HG03565 (cell line): ENCODE measurements around the gene PRKN.

Source experiments
- ATAC-seq: cut with Tn5 transposase; IDR thresholded peaks from one replicate; pipeline ENCODE4 v1.9.1; 2021; ENCODE audit warnings: mild to moderate bottlenecking, moderate library complexity; ENCODE audit not compliant: unreplicated experiment

Gene PRKN

DNA sequence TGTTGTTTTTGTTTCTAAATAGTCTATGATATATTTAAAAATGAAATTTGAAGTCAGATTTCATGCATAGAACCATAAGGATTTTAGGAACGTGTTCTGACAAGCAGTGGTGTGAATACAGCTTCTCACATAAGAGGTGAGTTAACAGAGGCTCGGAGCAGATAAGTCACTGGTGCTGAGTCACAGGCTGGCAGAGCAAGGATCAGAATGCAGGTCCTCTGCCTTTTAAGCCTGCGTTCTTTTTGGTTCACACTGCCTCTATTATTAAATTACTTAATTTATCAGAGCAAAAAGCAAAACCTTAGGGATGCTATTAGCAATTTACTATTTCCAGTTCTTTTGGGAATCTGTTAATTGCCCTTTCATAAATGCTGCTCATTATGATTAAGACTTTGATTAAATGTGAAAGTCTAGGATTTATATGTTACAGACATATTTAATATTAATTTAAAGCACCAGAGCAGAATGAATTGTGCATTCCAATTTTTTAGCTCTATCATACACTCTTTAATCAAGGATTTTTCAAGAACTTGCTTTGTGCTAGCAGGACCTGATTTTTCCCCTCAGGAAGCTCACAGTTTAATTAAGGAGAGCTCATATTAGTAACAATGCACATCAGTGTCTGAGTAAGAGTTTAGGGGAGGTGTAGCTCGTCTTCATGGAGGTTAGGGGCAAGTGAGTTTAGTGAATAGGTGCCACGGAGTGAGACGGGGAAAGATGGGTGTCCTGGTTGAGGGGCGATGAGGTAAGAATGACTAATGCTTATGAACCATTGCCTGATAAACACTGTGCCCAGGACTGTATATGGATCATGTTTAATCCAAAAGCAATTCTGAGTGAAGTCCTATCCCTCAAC, 1241.0 kb downstream of the PRKN start:
- ATAC-seq, result no peak

DNA sequence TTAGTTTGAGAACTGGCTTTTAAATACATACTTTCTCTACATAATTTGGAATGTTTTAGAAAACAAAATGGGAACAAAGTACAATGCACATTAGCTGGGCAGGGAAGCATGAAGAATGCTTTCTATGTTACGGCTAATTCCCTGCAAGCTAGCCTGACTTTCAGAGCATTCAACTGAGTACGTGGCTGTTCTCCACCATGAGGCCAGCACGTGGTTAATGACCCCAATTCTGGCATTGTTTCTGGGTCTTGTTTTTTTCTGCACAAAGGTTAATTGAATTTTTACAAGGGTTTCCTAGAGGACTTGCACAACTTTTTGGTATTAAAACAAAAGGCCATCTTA, 1245.1 kb downstream of the PRKN start:
- ATAC-seq, result no peak

GRCh38 chr6:161481786-161482516, 1245.6 kb downstream of the PRKN start:
- ATAC-seq, result no peak

DNA sequence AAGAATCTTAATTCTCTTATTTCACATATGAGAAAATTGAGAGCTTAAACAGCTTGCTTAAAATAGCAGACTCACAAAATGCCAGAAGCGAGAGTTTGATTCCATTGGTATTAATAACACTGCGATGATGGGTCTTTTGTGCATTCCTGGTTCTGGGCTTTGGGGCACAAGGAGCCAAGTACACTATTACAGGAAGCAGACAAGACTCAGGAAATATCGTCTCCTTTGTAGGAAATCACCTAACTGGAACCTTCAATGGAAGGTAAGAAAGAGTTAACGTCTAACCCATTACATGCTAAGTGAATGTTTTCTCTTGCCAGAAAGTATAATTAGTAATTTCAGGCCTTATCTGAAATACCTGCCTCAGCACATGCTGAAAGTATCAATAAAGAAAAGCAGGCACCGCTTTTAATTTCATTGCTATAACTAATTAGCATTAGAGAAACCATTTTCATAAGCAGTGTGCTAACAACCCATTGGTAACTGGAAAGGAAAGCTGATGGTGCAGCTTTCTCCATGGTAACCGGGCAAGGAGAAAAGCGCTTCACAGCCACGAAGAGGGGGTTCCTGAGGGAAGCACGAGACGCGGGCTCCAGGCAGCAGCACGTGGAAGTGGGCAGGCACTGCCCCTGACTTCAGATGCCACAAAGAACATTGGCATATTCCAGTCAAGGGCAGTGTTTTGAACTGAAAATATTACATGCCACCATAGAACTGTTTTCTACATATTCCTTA, 1247.0 kb downstream of the PRKN start:
- no peak for ATAC-seq

GRCh38 chr6:161479376-161479775, 1248.2 kb downstream of the PRKN start:
- no peak for ATAC-seq

DNA sequence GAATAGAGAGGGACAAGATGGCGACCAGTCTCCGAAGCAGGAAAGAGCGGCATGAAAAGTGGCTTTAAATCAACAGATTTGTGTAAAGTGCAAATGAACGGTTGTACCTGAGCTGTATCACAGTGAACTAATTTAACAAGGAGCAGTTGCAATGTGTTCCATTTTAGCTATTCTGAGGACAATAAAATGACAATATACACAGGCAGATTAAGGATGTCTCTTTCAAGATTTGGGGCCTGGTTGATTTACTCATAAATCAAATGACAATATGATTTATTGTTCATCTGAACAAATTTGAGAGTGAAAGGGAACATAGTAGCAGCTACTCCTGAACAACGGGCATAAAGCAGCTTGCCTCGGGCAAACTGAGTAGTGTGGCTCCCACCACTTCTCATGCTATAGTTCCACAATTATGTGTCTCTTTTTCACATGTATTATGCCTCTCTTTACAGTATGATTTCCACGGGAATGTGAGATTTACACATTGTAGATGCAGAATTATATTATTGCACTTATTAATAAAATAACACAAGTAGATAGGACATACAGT, 1249.6 kb downstream of the PRKN start:
- no peak for ATAC-seq

DNA sequence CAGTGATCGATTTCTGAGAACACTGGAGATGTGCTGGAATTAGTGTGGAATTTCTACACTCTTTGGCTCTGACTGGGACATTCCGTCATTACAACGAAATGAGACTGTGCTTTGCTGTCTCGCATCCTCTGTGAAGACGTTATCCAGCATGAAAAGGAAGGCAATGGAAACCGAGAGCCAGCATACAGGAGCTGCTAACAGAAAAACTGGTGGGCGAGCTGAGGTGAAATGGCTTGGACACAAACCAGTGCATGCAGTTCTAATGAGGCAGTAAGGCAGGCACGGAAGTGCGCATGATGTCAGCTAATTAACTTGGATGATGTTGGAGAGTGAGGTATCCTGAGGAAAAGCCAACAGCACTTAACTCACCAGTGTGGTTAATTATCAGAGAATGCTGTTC, 1250.9 kb downstream of the PRKN start:
- no peak for ATAC-seq

- no peak for ATAC-seq
Measured at GRCh38 chr6:161465403-161465802, 1262.2 kb downstream of the PRKN start.

- ATAC-seq, result no peak
Measured at GRCh38 chr6:161463071-161463470, 1264.5 kb downstream of the PRKN start.

DNA sequence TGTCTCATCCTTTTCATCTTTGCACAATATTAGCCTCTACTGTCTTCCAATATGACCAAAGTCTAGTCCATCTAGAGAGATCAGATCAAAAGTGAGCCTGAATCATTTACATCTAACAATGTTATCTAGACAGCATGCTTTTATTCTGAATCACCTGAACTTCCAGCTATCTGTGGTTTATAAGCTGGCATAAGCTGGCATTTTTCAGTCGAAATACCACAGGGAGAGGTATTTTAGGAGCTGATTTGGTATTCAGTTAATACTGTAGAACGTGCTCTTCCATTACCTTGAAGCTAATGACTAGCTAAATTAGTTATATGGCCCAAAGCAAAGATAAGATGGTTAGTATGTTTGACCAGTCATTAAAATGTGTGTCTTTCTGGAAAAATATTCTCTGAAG, 1265.4 kb downstream of the PRKN start:
- ATAC-seq, result no peak

DNA sequence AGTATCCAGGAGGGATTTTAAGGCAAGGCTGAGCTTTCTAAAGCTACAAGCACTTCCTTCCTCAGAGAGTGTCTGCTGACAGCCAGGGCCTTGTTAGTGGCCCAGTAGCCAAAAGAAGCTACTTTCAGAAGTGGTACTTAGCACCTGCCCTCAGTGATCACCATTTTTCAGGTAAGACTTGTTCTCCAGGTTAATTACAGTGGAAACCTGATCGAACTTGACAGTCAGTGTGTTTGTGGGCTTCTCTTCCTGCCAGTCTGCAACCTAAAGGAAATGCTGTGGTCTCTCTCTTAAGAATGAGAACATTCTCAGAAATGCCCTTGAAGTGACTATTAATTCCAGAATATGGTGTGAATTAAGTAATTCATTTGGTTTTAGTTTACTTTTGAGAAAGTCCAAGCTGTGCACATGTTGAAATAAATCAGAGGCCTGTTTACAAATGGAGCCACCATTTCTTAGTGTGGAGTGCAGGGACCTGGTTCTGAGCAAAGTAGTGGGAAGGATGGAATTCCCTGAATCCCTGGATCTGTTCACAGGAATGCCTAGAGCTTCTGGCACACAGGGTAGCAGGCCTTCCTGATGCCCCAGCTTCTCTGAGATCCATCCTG, 1268.5 kb downstream of the PRKN start:
- ATAC-seq, result no peak

- no peak for ATAC-seq
Measured at GRCh38 chr6:161458201-161458951, 1269.2 kb downstream of the PRKN start.

DNA sequence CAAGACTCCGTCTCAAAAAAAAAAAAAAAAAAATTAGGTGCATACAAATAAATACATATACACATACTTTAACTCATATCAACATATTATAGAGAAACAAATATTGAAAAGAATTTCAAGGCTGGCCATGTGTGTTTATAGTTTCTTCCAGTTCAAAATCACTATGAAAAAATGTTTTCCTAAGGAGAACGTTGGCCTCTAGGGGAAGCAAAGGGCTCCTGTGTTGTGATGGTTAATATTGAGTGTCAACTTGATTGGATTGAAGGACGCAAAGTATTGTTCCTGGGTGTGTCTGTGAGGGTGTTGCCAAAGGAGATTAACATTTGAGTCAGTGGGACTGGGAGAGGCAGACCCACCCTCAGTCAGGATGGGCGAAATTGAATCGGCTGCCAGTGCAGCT, 1271.7 kb downstream of the PRKN start:
- no peak for ATAC-seq

- no peak for ATAC-seq
Measured at GRCh38 chr6:161453558-161453957, 1274.0 kb downstream of the PRKN start.

DNA sequence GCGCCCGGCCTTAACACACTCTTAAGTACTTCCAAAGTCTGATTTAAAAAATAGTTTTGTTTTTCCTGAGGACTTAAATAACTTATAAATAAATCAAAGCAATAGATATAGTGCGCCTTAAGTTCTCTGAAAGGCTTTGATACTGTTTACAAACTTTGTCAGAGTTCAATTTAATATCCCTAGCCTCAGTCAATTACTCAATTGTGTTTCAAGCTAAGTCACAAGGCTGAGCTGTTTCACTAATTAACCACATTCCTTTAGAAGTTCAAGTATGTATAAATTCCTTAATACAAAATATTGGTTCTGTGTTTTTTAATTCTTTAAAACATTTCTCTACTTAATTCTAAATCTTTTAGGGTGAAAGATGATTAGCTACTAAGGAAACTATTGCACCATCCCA, 1275.3 kb downstream of the PRKN start:
- ATAC-seq, result no peak

GRCh38 chr6:161449521-161449920, 1278.0 kb downstream of the PRKN start:
- ATAC-seq, result no peak

- no peak for ATAC-seq
Measured at GRCh38 chr6:161446949-161447348, 1280.6 kb downstream of the PRKN start.

DNA sequence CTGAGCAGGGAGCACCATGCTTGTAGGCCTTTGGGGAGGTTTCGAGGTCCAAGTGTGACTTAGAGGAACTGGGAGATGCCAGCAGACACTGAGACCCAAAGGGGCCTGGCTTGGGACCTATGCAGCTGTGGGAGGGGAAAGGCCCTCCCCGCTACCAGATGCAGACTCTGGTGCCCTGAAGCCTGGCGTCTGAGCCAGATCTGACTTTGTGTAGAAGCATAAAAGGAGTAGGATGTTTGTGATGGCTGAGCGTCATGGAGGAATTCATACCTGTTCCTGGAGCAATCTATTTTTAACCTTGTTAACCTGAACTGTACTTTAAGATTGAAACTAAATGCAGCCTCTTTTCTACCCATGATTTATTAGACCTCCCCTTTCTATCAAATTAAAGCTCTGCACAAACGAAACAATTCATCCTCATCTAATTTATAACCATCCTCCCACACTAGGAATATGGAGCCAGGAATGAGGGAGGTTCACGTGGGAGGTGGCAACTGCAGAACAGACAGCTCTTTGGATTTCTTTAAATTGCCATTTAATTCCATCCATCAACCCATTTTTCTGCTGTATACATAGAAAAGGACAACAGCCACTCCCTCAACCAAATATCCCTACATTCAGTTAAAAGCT, 1281.2 kb downstream of the PRKN start:
- no peak for ATAC-seq

DNA sequence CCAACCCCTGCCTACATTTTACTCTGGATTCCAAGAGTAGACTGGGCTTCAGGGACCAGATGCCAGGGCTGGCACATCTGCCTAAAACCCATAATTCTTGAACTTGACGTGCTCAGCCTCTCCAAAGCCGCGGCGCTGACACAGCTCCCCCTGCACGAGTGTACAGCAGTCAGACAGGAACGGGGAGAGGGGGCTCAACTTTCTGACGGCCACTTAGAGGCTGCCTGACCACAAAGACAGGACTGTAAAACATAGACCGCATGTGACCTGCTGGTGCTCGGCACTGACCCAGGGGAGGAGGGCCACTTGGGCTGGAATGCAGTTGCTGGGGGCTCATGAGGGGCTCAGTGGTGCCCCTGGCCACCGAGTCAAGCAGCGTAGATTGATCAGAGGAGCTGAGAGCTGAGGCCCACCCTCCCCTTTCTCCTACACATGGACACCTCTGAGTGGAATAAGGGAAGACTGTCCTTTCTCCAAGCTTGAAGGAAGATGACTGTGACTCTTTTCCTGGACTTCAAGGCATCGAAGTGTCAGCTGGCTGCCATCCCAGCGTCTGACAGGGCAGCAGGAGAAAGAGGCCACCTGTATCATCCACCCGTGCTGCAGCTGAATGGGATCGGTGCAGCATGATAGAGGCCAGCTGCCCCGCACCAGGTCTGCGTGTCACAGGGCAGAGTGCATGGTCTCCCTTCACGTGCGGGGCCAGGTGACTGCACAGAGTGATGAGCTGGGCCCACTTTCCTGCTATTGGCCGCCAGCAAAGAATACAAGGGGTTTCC, 1282.4 kb downstream of the PRKN start:
- ATAC-seq, result no peak
